Panc1 (cell line): ENCODE measurements around the gene TEX52. TPM values are rescaled to one million over a fixed set of nuclear protein-coding genes. Genes with fewer than 3 reads are reported as not detected.

Experiments
- ATAC-seq: fragments of 200-7000 bp; cut with Tn5 transposase; 2 replicates; pipeline ENCODE4 v1.9.1; 2020; ENCODE audit warnings: mild to moderate bottlenecking, moderate library complexity
- BruUV-seq: library from RNA; stranded (reverse); fragments of 400-500 nt; replicated peaks from 2 replicates; lab custom pipeline; 2021; lab: Mats Ljungman, UMichigan
- CTCF ChIA-PET: fragments of 300-600 bp; sonication (Branson Sonifier 250); formaldehyde crosslinking; loops from one replicate; lab custom pipeline; 2022; ENCODE audit warnings: antibody characterized with exemption; lab: Charles Lee
- POLR2A ChIA-PET: fragments of 300-600 bp; sonication (Branson Sonifier 250); formaldehyde crosslinking; loops from one replicate; lab custom pipeline; 2022; ENCODE audit warnings: antibody characterized with exemption; lab: Charles Lee
- DNase-seq: peaks from one replicate; pipeline ENCODE4 v3.0.0-alpha.2; 2010; ENCODE audit warnings: low read depth, low spot score
- H3K27ac ChIP-seq: 2 replicates; pipeline ENCODE4 v1.5.1; 2011; ENCODE audit warnings: mild to moderate bottlenecking, low read length, inconsistent platforms
- H3K27me3 ChIP-seq: fragments of 200-500 bp; sonication (Bioruptor generic); 2 replicates; pipeline ENCODE4 v1.6.0; 2014; ENCODE audit warnings: low read length, inconsistent platforms; ENCODE audit not compliant: control insufficient read depth, insufficient read depth
- H3K36me3 ChIP-seq: fragments of 200-500 bp; sonication (Bioruptor generic); 2 replicates; pipeline ENCODE4 v1.5.1; 2014; ENCODE audit warnings: inconsistent platforms, mild to moderate bottlenecking, low read length, moderate library complexity; ENCODE audit not compliant: control insufficient read depth, insufficient read depth
- H3K4me1 ChIP-seq: 2 replicates; pipeline ENCODE4 v1.5.1; 2011; ENCODE audit warnings: inconsistent platforms, mild to moderate bottlenecking, low read length, moderate library complexity; ENCODE audit not compliant: control insufficient read depth, insufficient read depth
- H3K4me3 ChIP-seq, 2 experiments: 2 replicates each; pipeline ENCODE4 v1.5.1; 2011 to 2012; ENCODE audit warnings: low read depth in 2 of 2, low read length in 2 of 2, mild to moderate bottlenecking in 2 of 2, inconsistent platforms in 1 of 2, moderate library complexity in 1 of 2
- H3K9me3 ChIP-seq: fragments of 200-500 bp; sonication (Bioruptor generic); 2 replicates; pipeline ENCODE4 v1.5.1; 2014; ENCODE audit warnings: low read depth, mild to moderate bottlenecking, inconsistent platforms, low read length, moderate library complexity; ENCODE audit not compliant: control insufficient read depth, insufficient read depth
- CTCF ChIP-seq: fragments of 450-650 bp; IDR thresholded peaks from 2 replicates; pipeline ENCODE4 v1.5.1; 2017; ENCODE audit warnings: mild to moderate bottlenecking
- POLR2AphosphoS5 ChIP-seq: IDR thresholded peaks from 2 replicates; pipeline ENCODE4 v1.6.1; 2012; ENCODE audit warnings: mild to moderate bottlenecking, low read depth, low read length, moderate library complexity
- REST ChIP-seq, 2 experiments: IDR thresholded peaks; 2 replicates each; pipeline ENCODE4 v1.6.1; 2011 to 2012; ENCODE audit warnings: low read depth in 2 of 2, control low read depth in 1 of 2, low read length in 1 of 2, mild to moderate bottlenecking in 1 of 2, moderate library complexity in 1 of 2; ENCODE audit not compliant: insufficient read depth in 1 of 2
- SIN3A ChIP-seq: IDR thresholded peaks from 2 replicates; pipeline ENCODE4 v1.6.1; 2012; ENCODE audit warnings: low read depth, mild to moderate bottlenecking, low read length, moderate library complexity, borderline replicate concordance; ENCODE audit not compliant: insufficient read depth
- TCF7L2 ChIP-seq: IDR thresholded peaks from 2 replicates; pipeline ENCODE4 v1.6.1; 2011; ENCODE audit warnings: mild to moderate bottlenecking, low read depth, low read length, inconsistent platforms
- in situ Hi-C: cut with HindIII; loops from 2 replicates; pipeline ENCODE4 v1.10.0; 2016; ENCODE audit warnings: low sequenced_read_pairs, low pct_unique_long_range_greater_than_20kb
- intact Hi-C: fragments of 100-400 bp; cut with micrococcal nuclease; formaldehyde crosslinking; loops from one replicate; pipeline ENCODE4 v1.10.0; 2022; ENCODE audit not compliant: unreplicated experiment
- total RNA-seq: library from RNA; stranded (reverse); gene quantifications from one replicate; pipeline ENCODE4 v1.2.1, GENCODE V29; 2021; ENCODE audit not compliant: unreplicated experiment

The TEX52 gene
- total RNA-seq, 1 experiment from 2014 or later: not detected

GRCh38 chr12:2811801-2812200 is 45.0 kb downstream of the TEX52 start:
- CTCF ChIA-PET: no interaction called here
- no peak for TF ChIP-seq SIN3A
- no peak for TF ChIP-seq TCF7L2
- no peak for TF ChIP-seq REST (IDR thresholded peaks at IDR 0.05; ENCODE audit: insufficient read depth in 1 of 2, low read depth in 2 of 2, low read length in 1 of 2)
- Histone ChIP-seq H3K27me3 (no peaks in the 10 kb centered on the region), H3K4me3 (peak overlapping the region in 1 of 2 experiments; percentile 55; a peak in 3 of 4 replicates), H3K9me3 (no peaks in the 10 kb centered on the region), H3K27ac (peak overlapping the region; percentile 78), H3K36me3 (peaks cover 2% of the 10 kb centered on the region; the same call in 1 of the 2 replicates), H3K4me1 (peaks cover 6% of the 10 kb centered on the region; the same call in 1 of the 2 replicates)
- intact Hi-C loops: no loop called here
- in situ Hi-C loops: no loop called here
- POLR2A ChIA-PET: interaction anchor here (0.6 kb wide), 1 partner anchor 1220 kb away, joined by 3 read pairs; no protein-coding TSS in a partner anchor
- DNase-seq (no peak), ATAC-seq (no peak)
- TSS peak; percentile 89 for BruUV-seq

GRCh38 chr12:2806700-2807099 is 50.1 kb downstream of the TEX52 start:
- POLR2A ChIA-PET: interaction anchor here (0.6 kb wide), 1 partner anchor 11 kb away, joined by 3 read pairs; no protein-coding TSS in a partner anchor
- Histone ChIP-seq H3K27me3 (no peaks in the 10 kb centered on the region), H3K9me3 (no peaks in the 10 kb centered on the region), H3K27ac (no peak overlapping the region), H3K4me3 (no peak overlapping the region), H3K36me3 (peaks cover 6% of the 10 kb centered on the region; the same call in 1 of the 2 replicates), H3K4me1 (no peaks in the 10 kb centered on the region)
- no peak for ATAC-seq
- CTCF ChIA-PET: interaction anchor here (0.8 kb wide), 1 partner anchor 38 kb away, joined by 3 read pairs; no protein-coding TSS in a partner anchor
- TF ChIP-seq REST (IDR thresholded peaks at IDR 0.05; ENCODE audit: insufficient read depth in 1 of 2, low read depth in 2 of 2, low read length in 1 of 2): no peak
- intact Hi-C loops (no loop called here), in situ Hi-C loops (no loop called here)
- BruUV-seq: no TSS peak
- no peak for DNase-seq

GRCh38 chr12:2805143-2805520 is 51.7 kb downstream of the TEX52 start:
- in situ Hi-C loops: no loop called here
- intact Hi-C loops: no loop called here
- no peak overlapping the region for H3K4me3 ChIP-seq
- ATAC-seq (no peak), DNase-seq (no peak)
- ChIA-PET CTCF (no interaction called here), POLR2A (no interaction called here)
- no peaks in the 10 kb centered on the region for H3K27me3 ChIP-seq
- BruUV-seq: no TSS peak
- no peaks in the 10 kb centered on the region for H3K9me3 ChIP-seq
- no peak for TF ChIP-seq CTCF
- no peak for TF ChIP-seq SIN3A
- no peak for TF ChIP-seq TCF7L2
- TF ChIP-seq POLR2AphosphoS5: no peak
- TF ChIP-seq REST (IDR thresholded peaks at IDR 0.05; ENCODE audit: insufficient read depth in 1 of 2, low read depth in 2 of 2, low read length in 1 of 2): no peak
- H3K4me1 ChIP-seq: no peaks in the 10 kb centered on the region
- no peak overlapping the region for H3K27ac ChIP-seq
- peaks cover 13% of the 10 kb centered on the region for H3K36me3 ChIP-seq
